ENCODE results near the gene OSBPL3.

The OSBPL3 gene

GRCh38 chr7:24948739-24949138 lies 31.2 kb downstream of the OSBPL3 start:
- TF ChIP-seq, protein P1, sequence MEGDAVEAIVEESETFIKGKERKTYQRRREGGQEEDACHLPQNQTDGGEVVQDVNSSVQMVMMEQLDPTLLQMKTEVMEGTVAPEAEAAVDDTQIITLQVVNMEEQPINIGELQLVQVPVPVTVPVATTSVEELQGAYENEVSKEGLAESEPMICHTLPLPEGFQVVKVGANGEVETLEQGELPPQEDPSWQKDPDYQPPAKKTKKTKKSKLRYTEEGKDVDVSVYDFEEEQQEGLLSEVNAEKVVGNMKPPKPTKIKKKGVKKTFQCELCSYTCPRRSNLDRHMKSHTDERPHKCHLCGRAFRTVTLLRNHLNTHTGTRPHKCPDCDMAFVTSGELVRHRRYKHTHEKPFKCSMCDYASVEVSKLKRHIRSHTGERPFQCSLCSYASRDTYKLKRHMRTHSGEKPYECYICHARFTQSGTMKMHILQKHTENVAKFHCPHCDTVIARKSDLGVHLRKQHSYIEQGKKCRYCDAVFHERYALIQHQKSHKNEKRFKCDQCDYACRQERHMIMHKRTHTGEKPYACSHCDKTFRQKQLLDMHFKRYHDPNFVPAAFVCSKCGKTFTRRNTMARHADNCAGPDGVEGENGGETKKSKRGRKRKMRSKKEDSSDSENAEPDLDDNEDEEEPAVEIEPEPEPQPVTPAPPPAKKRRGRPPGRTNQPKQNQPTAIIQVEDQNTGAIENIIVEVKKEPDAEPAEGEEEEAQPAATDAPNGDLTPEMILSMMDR (IDR thresholded peaks at IDR 0.05; ENCODE audit: low read depth, low read length, missing control alignments) = no peak
- H3K4me3 ChIP-seq (ENCODE audit: low read depth, low read length) = no peak overlapping the region
- no peaks in the 10 kb centered on the region for H3K36me3 ChIP-seq (replicated peaks)
- H3K27ac ChIP-seq = peak overlapping the region; percentile 10
- in situ Hi-C loops (cut with HindIII; ENCODE audit: low pct_ligation_motif_present, low sequenced_read_pairs) = no loop called here
- peak; percentile 19 for DNase-seq
- H3K27me3 ChIP-seq (replicated peaks) = no peaks in the 10 kb centered on the region

- in situ Hi-C loops (cut with HindIII; ENCODE audit: low pct_ligation_motif_present, low sequenced_read_pairs) = no loop called here
- TF ChIP-seq, protein P1 (IDR thresholded peaks at IDR 0.05; ENCODE audit: low read depth, low read length, missing control alignments) = no peak
- no peak for DNase-seq
- H3K36me3 ChIP-seq (replicated peaks) = no peaks in the 10 kb centered on the region
- no peak overlapping the region for H3K4me3 ChIP-seq (ENCODE audit: low read depth, low read length)
- H3K27ac ChIP-seq = no peak overlapping the region
- H3K27me3 ChIP-seq (replicated peaks) = no peaks in the 10 kb centered on the region
Observed at GRCh38 chr7:24946467-24946866, 33.5 kb downstream of the OSBPL3 start.

DNA sequence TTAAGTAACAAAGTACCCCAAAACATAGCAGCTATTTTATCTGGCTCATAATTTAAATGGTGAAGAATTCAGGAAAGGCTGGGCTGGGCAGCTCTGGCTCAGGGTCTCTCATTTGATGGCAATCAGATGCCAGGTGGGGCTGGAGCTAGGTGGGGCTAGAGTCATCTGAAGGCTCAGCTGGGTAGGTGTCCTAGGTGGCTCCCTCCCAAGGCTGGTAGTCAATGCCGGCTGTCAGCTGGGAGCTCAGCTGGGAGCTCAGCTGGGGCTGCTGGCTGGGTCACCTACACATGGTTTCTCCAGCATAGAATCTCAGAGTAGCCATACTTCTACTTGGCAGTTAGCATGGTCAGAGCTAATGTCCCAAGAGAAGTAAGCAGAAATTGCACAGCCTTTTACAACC lies 34.1 kb downstream of the OSBPL3 start:
- in situ Hi-C loops (cut with HindIII; ENCODE audit: low pct_ligation_motif_present, low sequenced_read_pairs) = no loop called here

DNA sequence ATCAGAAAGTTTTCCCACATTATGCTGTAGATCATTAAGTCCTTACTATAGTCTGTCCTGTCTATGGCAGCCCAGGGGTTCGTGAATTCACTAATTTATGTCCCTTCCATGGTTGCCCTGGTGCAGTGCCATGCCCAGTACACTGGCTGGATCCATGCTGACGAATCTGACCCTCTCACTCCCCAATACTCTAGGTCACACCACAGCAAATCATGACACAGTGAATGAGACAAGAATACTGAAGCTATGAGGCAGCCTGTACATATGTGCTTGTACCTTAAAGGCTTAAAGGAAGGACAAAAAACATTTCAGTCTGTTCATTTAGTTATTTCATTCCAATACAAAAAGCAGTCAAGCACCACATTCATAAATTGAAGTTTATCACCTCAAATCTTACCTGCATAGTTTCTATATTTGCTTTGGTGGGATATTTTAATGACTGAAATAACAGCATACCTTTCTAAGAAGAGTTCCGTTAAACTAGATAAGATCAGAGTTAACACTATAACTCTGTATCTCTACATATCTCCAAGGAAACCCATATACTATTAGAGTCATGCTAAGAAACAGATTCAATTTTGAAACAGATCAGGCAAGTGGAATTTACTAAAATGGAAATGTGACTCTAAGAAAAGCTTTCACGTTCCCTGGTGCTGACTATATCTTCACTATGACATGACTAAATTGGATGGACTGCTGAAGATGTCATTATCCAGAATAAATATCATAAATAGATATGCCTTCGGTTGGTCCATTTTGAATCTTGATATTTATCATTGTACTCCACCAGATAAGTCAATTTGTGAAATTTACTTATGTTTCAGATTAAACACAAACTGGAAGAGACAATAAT lies 36.7 kb downstream of the OSBPL3 start:
- in situ Hi-C loops (cut with HindIII; ENCODE audit: low pct_ligation_motif_present, low sequenced_read_pairs) = no loop called here
- Histone ChIP-seq H3K27ac (no peak overlapping the region), H3K27me3 (replicated peaks) (no peaks in the 10 kb centered on the region), H3K36me3 (replicated peaks) (no peaks in the 10 kb centered on the region), H3K4me3 (ENCODE audit: low read depth, low read length) (no peak overlapping the region)
- TF ChIP-seq, protein P1 (IDR thresholded peaks at IDR 0.05; ENCODE audit: low read depth, low read length, missing control alignments) = no peak
- no peak for DNase-seq

More for the DNA sequence above, 34.1 kb downstream of the OSBPL3 start:
- Histone ChIP-seq H3K27ac (no peak overlapping the region), H3K36me3 (replicated peaks) (no peaks in the 10 kb centered on the region), H3K4me3 (ENCODE audit: low read depth, low read length) (no peak overlapping the region), H3K27me3 (replicated peaks) (no peaks in the 10 kb centered on the region)
- TF ChIP-seq, protein P1 (IDR thresholded peaks at IDR 0.05; ENCODE audit: low read depth, low read length, missing control alignments) = no peak
- DNase-seq = no peak

DNA sequence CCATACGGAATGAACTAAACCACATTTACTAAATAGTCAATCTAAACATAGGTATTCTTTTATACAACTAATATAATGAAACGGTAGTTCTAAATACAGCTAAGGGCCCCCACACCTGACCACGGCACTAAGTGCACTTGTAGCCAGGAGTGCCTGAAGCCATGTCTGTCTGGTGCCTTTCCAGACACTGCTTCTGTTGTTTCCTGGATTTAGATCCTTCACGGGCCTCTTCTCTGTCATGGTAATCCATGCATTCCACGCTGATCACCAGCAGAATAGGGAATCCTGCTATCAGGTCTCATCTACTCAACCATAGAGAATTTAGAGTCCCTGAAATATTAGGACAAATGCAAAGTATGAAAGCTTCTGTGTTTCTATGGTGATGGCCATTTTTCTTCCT lies 37.8 kb downstream of the OSBPL3 start:
- in situ Hi-C loops (cut with HindIII; ENCODE audit: low pct_ligation_motif_present, low sequenced_read_pairs) = no loop called here
- H3K27ac ChIP-seq = no peak overlapping the region
- TF ChIP-seq, protein P1 (IDR thresholded peaks at IDR 0.05; ENCODE audit: low read depth, low read length, missing control alignments) = no peak
- no peak overlapping the region for H3K4me3 ChIP-seq (ENCODE audit: low read depth, low read length)
- no peaks in the 10 kb centered on the region for H3K36me3 ChIP-seq (replicated peaks)
- H3K27me3 ChIP-seq (replicated peaks) = no peaks in the 10 kb centered on the region
- no peak for DNase-seq

Measured in brain microvascular endothelial cell (primary cell).